AG09319 (cell line): Measurements from ENCODE around the gene HOXA1.

ENCODE experiments used
- DNase-seq: peaks from one replicate; pipeline ENCODE4 v3.0.0-alpha.2; 2010; ENCODE audit warnings: low read depth; ENCODE audit errors: extremely low read depth
- TF ChIP-seq, protein P1 (sequence below): IDR thresholded peaks from 2 replicates; pipeline ENCODE4 v1.5.1; 2011; ENCODE audit warnings: low read depth, mild to moderate bottlenecking, inconsistent platforms, low read length, moderate library complexity

Gene HOXA1

DNA sequence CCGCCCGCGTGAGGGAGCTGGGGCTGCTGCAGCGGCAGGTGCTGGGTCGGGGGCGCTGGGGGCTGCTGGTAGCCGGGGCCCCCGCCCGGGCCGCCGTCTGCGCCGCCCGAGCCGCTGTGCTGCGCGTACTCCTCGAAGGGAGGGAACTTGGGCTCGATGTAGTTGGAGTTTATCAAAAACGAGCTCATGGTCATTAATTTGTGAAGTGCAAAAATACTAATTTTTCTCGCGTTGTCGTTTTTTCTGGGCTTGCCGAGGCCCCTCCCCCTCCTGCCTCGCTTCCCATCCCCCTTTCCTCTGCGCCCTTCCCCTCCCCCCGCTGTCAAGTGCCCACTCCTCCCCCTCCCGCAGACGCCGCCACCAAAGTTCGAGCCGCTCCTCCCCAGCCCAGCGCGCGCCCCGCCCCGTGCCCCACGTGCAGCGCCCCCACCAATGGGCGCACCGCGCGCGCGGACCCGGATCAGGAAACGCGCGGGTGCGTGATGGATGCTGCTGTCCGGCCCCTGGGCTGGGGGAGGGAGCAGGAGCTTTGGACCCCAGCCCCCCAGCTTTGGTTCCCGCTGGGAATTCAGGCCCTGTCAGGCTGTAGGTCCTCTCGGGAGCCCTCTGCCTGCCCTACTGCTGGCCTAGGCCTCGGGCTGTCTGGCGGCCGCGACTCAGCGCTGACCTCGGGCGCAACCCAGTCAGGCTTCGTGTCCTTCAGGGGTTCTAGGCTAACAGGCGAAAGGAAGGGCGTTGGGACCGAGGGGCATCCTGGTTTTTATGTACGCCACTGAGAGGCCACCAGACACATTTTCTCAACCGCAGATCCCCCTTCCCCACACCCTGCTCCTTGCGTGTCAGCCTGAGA lies 35.0 kb upstream of the HOXA1 start, which contains the start of gene HOXA4:
Gene HOXA4, minus strand, starts transcription at position 218 of the 850 bp plus-strand sequence. Its CDS starts 24 bp downstream, at position 194.
- TF ChIP-seq, protein P1, sequence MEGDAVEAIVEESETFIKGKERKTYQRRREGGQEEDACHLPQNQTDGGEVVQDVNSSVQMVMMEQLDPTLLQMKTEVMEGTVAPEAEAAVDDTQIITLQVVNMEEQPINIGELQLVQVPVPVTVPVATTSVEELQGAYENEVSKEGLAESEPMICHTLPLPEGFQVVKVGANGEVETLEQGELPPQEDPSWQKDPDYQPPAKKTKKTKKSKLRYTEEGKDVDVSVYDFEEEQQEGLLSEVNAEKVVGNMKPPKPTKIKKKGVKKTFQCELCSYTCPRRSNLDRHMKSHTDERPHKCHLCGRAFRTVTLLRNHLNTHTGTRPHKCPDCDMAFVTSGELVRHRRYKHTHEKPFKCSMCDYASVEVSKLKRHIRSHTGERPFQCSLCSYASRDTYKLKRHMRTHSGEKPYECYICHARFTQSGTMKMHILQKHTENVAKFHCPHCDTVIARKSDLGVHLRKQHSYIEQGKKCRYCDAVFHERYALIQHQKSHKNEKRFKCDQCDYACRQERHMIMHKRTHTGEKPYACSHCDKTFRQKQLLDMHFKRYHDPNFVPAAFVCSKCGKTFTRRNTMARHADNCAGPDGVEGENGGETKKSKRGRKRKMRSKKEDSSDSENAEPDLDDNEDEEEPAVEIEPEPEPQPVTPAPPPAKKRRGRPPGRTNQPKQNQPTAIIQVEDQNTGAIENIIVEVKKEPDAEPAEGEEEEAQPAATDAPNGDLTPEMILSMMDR, result no peak
- DNase-seq, result no peak

DNA sequence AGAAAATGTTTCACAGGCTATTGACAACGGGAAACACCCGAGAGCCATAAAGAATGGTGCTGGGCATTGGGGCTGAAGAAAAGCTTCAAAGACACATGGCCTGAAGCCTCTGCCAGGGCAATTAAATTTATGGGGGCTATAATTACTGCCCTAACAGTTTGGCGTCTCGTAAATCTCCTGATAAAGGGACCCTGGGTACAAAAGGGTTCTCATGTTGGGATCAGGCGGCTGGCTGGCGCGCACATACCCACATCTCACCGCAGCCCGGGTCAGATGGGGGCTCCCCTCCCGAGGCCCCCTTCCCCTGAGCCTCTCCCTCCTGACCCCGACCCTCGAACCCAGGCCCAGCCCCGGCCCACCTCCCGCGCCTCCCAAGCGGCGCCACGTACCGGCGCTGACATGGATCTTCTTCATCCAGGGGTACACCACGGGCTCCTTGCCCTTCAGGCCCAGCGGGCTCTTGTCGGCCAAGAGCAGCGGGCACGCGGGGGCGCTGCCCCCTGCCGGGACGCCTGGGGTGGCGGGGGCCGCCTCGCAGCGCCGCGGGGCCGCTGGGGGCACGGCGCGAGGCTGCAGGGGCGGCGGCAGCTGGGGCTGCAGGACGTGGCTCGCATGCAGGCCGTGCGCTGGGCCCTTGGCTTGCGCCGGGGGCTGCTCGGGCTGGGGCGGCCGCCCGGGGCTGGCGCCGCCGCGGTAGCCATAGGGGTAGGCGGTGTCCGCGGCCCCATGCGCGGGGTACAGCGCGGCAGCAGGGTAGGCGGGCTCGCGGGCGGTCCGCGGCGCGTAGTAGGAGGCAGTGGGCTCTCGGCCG lies 34.1 kb upstream of the HOXA1 start:
- no peak for DNase-seq
- TF ChIP-seq, protein P1, result no peak

DNA sequence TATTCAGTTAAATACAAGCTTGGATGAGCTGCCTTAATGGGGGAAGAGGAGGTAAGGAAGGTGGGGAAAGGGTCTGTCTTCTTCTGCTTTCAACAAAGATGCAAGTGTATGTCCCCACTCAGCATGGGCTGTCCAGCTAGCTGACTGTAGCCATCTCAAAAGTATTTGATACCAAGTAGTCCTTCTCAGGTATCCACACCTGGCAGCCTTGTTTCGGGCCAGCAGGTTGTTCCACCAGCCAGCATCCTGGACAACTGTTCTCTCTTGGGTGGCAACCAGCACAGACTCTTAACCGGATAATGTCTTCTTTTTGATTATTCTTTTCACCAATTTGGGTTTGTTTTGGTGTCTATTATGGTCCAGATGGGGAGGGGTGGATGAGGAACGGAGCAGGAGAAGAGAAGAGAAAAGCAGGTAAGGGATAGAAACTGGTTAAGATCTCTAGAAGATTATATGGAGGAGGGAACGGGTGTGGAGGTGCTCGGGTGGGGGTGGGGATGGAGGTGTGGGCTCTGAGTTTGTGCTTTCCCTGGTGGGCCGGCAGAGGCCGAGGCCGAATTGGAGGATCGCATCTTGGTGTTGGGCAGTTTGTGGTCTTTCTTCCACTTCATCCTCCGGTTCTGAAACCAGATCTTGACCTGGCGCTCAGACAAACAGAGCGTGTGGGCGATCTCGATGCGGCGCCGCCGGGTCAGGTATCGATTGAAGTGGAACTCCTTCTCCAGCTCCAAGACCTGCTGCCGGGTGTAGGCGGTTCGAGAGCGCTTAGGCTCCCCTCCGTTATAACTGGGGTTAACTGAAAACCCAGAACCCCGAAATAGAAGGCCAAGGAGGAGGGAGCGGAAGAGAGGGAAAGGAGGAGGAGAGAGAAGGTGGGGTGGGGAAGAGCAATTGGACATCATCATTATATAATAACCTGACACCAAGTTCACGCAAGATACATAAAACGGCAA lies 33.3 kb upstream of the HOXA1 start:
- no peak for DNase-seq
- TF ChIP-seq, protein P1, result no peak

DNA sequence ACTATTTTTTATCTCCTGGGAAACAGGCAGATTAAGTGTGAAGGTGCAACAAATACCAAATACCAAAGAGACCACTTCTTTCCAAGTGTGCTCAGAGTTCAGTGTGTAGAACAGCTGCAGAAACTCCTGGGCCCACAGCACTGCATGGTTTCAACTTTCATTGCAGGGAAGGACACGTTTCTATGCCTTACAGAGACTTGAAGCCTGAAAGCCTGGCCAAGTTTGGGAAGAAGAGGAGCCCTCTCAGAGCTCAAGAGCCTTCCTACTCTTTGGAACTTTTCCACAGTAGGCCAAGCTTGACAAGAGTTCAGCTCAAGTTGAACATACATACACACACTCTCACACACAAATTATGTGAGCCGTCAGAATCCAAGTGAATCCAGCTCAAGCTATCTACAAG lies 32.2 kb upstream of the HOXA1 start:
- no peak for DNase-seq
- TF ChIP-seq, protein P1, result no peak

DNA sequence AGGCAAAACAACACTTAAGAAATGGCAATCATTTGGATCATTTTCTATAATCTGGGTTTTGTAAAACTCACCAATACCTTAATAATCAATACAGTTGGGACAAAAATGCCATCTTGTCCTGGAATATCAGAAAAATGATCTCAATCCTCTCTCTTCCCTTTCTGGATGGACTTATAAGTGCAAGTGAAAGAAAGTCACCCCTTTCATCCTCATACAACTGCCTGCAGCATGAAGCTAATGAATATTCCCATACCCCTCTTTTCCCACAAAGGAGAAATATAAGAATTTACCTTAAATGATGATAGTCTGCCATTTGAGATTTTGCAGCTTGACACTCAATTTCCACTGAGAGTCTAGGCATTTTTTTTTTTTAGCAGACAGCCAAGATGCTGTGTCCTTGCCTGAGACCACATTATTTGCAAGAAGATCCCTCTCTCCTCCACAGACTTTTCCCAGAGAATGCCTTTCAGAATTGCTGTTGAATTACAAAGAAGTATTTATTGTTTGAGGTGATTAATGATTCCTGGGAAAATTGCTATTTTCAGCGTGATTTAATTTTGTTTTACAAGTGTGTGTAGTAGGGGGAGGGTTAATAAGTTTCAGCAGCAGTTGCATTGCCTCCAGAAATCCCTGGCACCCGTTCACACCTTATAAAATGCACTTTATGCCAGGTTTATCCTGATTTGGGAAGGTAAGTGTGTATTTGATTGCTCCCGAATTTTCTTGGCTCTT lies 31.0 kb upstream of the HOXA1 start:
- TF ChIP-seq, protein P1, result no peak
- no peak for DNase-seq

DNA sequence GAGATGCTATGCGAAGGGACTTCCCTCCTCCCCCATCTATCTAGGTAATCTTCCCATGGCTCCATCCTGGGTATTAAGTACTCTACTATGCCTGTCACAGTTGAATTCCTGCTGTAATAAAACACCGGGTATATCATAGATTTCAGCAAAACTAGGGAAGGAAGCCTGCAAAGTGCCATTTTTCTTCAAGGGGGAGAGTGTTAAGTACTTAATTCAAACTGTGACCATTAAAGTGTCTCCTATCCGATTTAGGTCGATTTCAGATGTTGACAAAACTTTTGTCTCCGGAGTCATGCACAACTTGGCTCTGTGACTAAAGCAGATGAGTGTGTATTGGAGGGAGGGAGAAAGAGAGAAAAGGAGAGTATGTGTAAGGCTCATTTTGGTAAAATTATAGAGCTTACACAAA lies 30.2 kb upstream of the HOXA1 start:
- DNase-seq, result no peak
- TF ChIP-seq, protein P1, result no peak
